Measurements from ENCODE around the gene PREPL. TPM values are rescaled to one million over a fixed set of nuclear protein-coding genes. Genes with fewer than 3 reads are reported as not detected.

The PREPL gene
- total RNA-seq, 2 experiments from 2014 or later = 27.8 to 29.6 TPM

DNA sequence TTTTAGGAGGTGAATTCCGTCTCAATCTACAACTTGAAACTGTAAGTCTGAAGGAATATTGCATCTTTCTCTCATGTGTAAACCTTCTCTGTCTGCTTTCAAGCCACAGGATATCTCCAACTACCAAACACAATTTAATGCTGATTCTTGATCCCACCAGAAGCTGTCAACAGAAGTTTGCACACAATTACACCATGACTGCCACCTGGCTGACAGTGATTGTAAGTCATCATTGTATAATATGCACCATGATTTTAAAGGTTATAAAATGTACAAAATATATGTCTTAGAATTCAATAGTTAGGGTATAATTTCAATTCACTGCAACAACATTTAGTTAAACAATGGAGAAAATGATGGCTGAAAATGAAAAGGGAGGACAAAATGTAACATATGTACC lies 18.4 kb downstream of the PREPL start:
- intact Hi-C loops (cut with micrococcal nuclease) = loop anchor here (1.0 to 2.0 kb wide), 3 partner anchors 99 to 298 kb away; no protein-coding TSS in a partner anchor
- CTCF ChIA-PET = interaction anchor here (1.0 to 2.0 kb wide), 4 partner anchors 100 to 299 kb away, joined by 7 to 10 read pairs (median 8); no protein-coding TSS in a partner anchor

DNA sequence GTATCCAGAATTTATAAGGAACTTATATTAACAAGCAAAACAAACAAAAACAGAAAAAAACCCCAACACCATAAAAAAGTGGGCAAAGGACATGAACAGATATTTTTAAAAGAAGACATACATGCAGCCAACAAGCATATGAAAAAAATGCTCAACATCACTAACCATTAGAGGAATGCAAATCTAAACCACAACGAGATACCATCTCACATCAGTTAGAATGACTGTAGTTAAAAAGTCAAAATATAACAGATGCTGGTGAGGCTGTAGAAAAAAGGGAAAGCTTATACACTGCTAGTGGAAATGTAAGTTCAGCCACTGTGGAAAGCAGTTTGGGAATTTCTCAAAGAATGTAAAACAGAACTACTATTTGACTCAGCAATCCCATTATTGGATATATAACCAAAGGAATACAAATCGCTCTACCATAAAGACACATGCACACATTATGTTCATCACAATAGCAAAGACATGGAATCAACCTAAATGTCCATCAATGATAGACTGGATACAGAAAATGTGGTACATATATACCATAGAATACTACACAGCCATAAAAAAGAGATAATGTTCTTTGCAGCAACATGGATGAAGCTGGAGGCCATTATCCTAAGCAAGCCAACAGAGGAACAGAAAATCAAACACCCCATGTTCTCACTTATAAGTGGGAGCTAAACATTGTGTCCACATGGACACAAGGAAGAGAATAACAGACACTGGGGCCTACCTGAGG lies 25.3 kb downstream of the PREPL start:
- H3K9me3 Mint-ChIP-seq = no peaks in the 10 kb centered on the region
- no peak overlapping the region for H3K4me3 Mint-ChIP-seq
- CTCF ChIA-PET = no interaction called here
- no peak for DNase-seq
- intact Hi-C loops (cut with micrococcal nuclease) = no loop called here
- no peak overlapping the region for H3K27ac Mint-ChIP-seq
- peaks cover 6% of the 10 kb centered on the region for H3K4me1 Mint-ChIP-seq (ENCODE audit: low read depth)
- no peaks in the 10 kb centered on the region for H3K27me3 Mint-ChIP-seq (ENCODE audit: low read depth)
- peaks cover 45% of the 10 kb centered on the region for H3K36me3 Mint-ChIP-seq (ENCODE audit: low read depth)

More for the DNA sequence above, 18.4 kb downstream of the PREPL start:
- Mint-ChIP-seq H3K4me1 (ENCODE audit: low read depth) (no peaks in the 10 kb centered on the region), H3K27ac (no peak overlapping the region), H3K4me3 (no peak overlapping the region), H3K27me3 (ENCODE audit: low read depth) (no peaks in the 10 kb centered on the region), H3K9me3 (no peaks in the 10 kb centered on the region), H3K36me3 (ENCODE audit: low read depth) (peaks cover 28% of the 10 kb centered on the region)
- DNase-seq = peak; percentile 30

DNA sequence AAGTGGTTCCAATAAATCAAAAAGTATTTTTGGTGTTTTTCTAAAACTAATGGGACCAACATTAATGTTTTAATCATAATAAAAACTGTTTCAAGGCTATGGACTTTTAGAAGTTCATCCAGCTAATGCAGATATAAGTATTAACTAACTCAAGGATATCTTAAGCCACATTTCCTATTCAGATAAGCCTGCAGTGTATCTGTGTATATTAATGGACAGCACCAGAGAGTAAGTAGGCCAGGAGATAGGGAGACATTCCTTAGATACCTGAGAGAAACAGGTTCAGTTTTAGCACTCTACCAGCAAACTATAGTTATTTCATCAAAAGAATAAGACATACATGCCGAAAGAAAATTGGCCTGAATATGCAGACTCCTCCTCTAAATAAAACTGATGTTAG lies 27.3 kb downstream of the PREPL start:
- no peak for DNase-seq
- CTCF ChIA-PET = interaction anchor here (0.7 kb wide), 1 partner anchor 249 kb away, joined by 6 read pairs; no protein-coding TSS in a partner anchor
- H3K36me3 Mint-ChIP-seq (ENCODE audit: low read depth) = peaks cover 45% of the 10 kb centered on the region
- H3K27me3 Mint-ChIP-seq (ENCODE audit: low read depth) = no peaks in the 10 kb centered on the region
- H3K4me3 Mint-ChIP-seq = no peak overlapping the region
- H3K27ac Mint-ChIP-seq = no peak overlapping the region
- intact Hi-C loops (cut with micrococcal nuclease) = no loop called here
- H3K4me1 Mint-ChIP-seq (ENCODE audit: low read depth) = peaks cover 14% of the 10 kb centered on the region
- H3K9me3 Mint-ChIP-seq = no peaks in the 10 kb centered on the region

DNA sequence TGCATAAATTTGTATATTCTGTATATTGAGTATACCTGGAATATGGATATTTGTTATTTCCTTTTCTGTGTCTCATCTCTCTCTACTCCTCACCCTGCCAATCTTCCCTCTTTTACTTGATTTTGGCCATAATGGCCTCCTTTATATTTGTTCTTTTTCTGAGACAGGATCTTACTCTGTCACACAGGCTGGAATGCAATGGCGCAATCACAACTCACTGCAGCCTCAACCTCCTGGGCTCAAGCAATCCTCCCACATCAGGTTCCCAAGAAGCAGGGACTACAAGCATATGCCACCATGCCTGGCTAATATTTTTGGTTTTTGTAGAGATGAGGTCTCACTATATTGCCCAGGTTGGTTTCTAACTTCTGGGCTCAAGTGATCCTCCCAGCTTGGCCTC lies 30.5 kb downstream of the PREPL start:
- Mint-ChIP-seq H3K4me1 (ENCODE audit: low read depth) (peaks cover 10% of the 10 kb centered on the region), H3K27me3 (ENCODE audit: low read depth) (no peaks in the 10 kb centered on the region), H3K36me3 (ENCODE audit: low read depth) (peaks cover 28% of the 10 kb centered on the region), H3K9me3 (no peaks in the 10 kb centered on the region), H3K27ac (no peak overlapping the region), H3K4me3 (no peak overlapping the region)
- CTCF ChIA-PET = no interaction called here
- intact Hi-C loops (cut with micrococcal nuclease) = no loop called here
- no peak for DNase-seq

DNA sequence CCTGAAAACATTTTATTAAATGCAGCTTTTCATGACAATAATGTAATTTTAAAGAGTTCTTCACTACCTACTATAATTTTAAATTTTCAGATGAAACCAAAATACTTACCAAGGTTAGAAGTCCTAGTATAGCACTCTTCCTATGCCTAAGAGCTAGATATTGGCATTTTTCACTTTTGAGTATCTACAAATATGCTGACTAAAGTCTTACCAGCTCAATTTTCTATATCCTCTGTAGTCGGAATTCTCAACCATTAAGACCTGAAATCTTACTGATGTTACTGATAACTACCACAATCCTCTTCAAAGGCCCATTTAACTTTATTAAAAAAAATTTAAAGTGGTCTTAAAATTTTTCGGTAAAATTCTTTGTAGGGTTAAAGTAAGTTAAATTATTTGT lies 32.0 kb downstream of the PREPL start:
- H3K36me3 Mint-ChIP-seq (ENCODE audit: low read depth) = peaks cover 28% of the 10 kb centered on the region
- no peaks in the 10 kb centered on the region for H3K9me3 Mint-ChIP-seq
- CTCF ChIA-PET = interaction anchor here (1.1 kb wide), 1 partner anchor 150 kb away, joined by 4 read pairs; no protein-coding TSS in a partner anchor
- H3K27me3 Mint-ChIP-seq (ENCODE audit: low read depth) = no peaks in the 10 kb centered on the region
- no peak for DNase-seq
- no peak overlapping the region for H3K4me3 Mint-ChIP-seq
- intact Hi-C loops (cut with micrococcal nuclease) = no loop called here
- H3K4me1 Mint-ChIP-seq (ENCODE audit: low read depth) = peaks cover 8% of the 10 kb centered on the region
- H3K27ac Mint-ChIP-seq = no peak overlapping the region

DNA sequence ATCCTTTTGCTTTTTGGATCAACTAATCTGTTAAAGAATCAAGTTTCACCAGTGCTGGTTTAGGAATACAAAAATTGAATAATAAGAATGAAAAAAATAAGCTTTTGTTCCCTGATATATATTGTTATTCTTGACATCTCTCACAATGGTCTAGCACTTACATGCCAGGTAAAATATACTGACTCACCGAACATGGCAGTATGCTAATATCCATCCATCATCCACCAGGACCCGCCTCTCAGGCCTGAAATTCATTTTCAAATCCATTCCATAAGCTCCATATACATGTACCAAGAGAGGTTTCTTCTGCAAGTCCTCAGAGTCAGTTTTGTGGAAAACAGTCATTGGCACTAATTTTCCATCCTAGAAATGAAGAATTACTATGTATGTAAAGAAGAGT lies 32.5 kb downstream of the PREPL start:
- no peaks in the 10 kb centered on the region for H3K27me3 Mint-ChIP-seq (ENCODE audit: low read depth)
- no peaks in the 10 kb centered on the region for H3K9me3 Mint-ChIP-seq
- no peak for DNase-seq
- peaks cover 8% of the 10 kb centered on the region for H3K4me1 Mint-ChIP-seq (ENCODE audit: low read depth)
- CTCF ChIA-PET = interaction anchor here (0.5 kb wide), 1 partner anchor 376 kb away, joined by 3 read pairs; no protein-coding TSS in a partner anchor
- H3K27ac Mint-ChIP-seq = no peak overlapping the region
- intact Hi-C loops (cut with micrococcal nuclease) = no loop called here
- H3K36me3 Mint-ChIP-seq (ENCODE audit: low read depth) = peaks cover 30% of the 10 kb centered on the region
- no peak overlapping the region for H3K4me3 Mint-ChIP-seq

DNA sequence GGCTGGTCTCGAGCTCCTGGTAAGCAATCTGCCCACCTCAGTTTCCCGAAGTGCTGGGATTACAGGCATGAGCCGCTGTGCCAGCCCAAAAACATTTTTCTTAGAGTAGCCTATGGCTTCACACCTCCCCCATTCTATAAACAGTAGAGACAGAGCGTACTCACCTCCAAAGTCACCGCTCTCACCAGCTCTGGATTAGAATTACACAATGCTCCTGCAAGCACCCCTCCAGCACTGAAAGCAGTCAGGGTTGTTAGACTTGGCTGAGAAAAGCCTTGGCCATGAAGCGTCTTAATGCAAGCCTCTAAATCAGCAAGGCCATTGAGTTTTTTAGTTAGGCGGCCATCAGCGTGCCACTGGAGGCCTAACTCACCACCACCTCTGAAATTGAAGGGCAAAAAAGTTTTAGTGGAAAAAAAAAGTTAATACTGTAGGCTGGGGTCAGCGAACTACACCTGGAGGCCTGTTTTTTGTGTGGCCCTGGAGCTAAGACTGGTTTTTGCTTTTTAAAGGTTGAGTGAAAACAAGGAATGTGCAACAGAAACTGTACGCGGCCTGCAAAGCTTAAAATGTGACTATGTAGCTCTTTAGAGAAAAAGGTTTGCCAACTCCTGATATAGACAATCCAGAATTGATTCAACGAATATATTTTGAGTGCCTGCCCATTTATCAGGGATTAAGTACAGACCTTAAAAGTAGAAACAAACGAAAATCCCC lies 34.6 kb downstream of the PREPL start:
- no peaks in the 10 kb centered on the region for H3K27me3 Mint-ChIP-seq (ENCODE audit: low read depth)
- peaks cover 40% of the 10 kb centered on the region for H3K36me3 Mint-ChIP-seq (ENCODE audit: low read depth)
- intact Hi-C loops (cut with micrococcal nuclease) = no loop called here
- CTCF ChIA-PET = interaction anchor here (0.7 kb wide), 1 partner anchor 287 kb away, joined by 3 read pairs; no protein-coding TSS in a partner anchor
- H3K27ac Mint-ChIP-seq = no peak overlapping the region
- H3K4me1 Mint-ChIP-seq (ENCODE audit: low read depth) = peaks cover 8% of the 10 kb centered on the region
- no peaks in the 10 kb centered on the region for H3K9me3 Mint-ChIP-seq
- no peak for DNase-seq
- H3K4me3 Mint-ChIP-seq = no peak overlapping the region

DNA sequence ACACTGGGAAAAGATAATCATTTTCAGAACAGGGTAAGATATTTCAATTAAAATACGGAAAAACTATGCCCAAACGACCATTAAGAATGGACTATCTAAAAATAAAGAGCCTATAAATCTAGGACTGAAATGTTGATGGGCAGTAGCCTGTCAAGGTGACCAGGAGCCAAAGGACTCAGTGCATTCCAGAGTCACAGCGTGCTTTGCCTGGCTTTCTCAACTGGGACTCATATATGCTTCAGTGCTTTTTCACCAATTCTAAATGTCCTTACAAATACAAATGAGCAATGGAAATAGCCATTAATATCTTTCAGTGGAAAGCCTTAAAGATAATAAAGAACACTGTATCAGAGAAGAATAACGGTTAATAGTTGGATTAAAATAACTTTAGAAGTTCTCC lies 35.4 kb downstream of the PREPL start:
- Mint-ChIP-seq H3K4me3 (no peak overlapping the region), H3K36me3 (ENCODE audit: low read depth) (peaks cover 42% of the 10 kb centered on the region), H3K9me3 (no peaks in the 10 kb centered on the region), H3K27ac (no peak overlapping the region), H3K4me1 (ENCODE audit: low read depth) (peaks cover 8% of the 10 kb centered on the region), H3K27me3 (ENCODE audit: low read depth) (no peaks in the 10 kb centered on the region)
- intact Hi-C loops (cut with micrococcal nuclease) = no loop called here
- no peak for DNase-seq
- CTCF ChIA-PET = no interaction called here

DNA sequence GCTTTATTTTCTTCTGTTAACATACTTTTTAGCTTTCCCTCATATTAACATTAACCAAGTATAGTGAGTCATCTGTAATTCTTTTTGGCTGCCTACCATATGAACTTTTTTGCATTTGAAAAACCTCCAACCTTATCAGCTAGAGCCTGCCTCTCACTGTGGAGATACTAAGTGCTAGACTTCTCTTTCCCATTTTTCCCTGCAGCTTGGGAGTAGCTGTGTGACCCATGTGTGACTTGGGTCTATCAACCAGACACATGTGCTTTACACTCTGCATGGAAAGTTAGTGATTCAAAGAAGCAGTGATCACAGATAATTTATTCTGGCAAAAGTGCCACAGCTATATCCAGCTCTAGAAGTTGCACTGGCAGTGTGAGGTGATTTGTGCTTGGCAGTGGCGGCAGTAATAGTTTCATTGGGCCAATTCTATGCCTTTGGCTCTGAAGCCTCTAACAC lies 36.3 kb downstream of the PREPL start:
- H3K4me3 Mint-ChIP-seq = no peak overlapping the region
- peaks cover 4% of the 10 kb centered on the region for H3K4me1 Mint-ChIP-seq (ENCODE audit: low read depth)
- no peaks in the 10 kb centered on the region for H3K9me3 Mint-ChIP-seq
- CTCF ChIA-PET = no interaction called here
- H3K36me3 Mint-ChIP-seq (ENCODE audit: low read depth) = peaks cover 43% of the 10 kb centered on the region
- H3K27me3 Mint-ChIP-seq (ENCODE audit: low read depth) = no peaks in the 10 kb centered on the region
- no peak overlapping the region for H3K27ac Mint-ChIP-seq
- intact Hi-C loops (cut with micrococcal nuclease) = no loop called here
- DNase-seq = no peak

DNA sequence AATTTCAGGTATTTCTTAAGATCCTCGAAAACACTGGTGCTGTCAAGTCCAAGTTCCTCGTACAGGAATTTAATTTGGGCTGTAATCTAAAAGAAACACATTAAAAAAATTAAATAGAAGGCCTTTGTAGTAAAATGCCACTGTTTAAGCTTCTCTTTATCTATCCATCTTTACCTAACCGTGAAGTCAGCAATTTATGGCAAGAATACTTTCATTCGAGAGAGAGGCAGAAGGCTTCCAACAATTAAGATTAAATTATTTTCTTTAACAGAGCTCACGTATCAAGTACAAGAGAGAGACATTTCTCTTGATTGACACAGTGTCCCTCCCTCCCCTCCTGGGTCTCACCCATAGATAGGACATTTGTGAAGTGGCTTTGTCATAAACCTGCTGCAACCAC lies 39.9 kb downstream of the PREPL start:
- Mint-ChIP-seq H3K27ac (no peak overlapping the region), H3K4me1 (ENCODE audit: low read depth) (no peaks in the 10 kb centered on the region), H3K36me3 (ENCODE audit: low read depth) (peaks cover 44% of the 10 kb centered on the region), H3K9me3 (no peaks in the 10 kb centered on the region), H3K27me3 (ENCODE audit: low read depth) (no peaks in the 10 kb centered on the region), H3K4me3 (no peak overlapping the region)
- intact Hi-C loops (cut with micrococcal nuclease) = no loop called here
- CTCF ChIA-PET = no interaction called here
- DNase-seq = no peak

DNA sequence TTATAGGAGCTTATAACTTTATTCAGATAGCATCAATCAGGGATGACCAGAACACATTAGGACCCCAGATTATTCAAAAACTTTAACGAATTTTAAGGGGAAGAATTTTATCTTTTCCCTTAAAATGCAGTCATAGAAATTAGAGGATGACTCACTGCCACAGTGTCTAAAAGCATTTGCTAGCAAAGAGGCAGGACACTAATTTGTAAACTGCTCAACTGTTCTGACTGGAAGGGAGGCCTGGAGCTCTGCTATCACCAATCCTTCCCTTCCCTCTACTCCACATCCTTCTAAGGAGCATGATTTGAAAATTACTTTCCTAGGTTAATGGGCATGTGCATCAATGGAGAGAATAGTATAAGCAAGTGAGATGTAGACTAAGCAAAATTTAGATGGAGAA lies 40.5 kb downstream of the PREPL start:
- CTCF ChIA-PET = no interaction called here
- Mint-ChIP-seq H3K27ac (no peak overlapping the region), H3K36me3 (ENCODE audit: low read depth) (peaks cover 50% of the 10 kb centered on the region), H3K9me3 (no peaks in the 10 kb centered on the region), H3K4me1 (ENCODE audit: low read depth) (no peaks in the 10 kb centered on the region), H3K4me3 (no peak overlapping the region), H3K27me3 (ENCODE audit: low read depth) (no peaks in the 10 kb centered on the region)
- no peak for DNase-seq
- intact Hi-C loops (cut with micrococcal nuclease) = no loop called here

DNA sequence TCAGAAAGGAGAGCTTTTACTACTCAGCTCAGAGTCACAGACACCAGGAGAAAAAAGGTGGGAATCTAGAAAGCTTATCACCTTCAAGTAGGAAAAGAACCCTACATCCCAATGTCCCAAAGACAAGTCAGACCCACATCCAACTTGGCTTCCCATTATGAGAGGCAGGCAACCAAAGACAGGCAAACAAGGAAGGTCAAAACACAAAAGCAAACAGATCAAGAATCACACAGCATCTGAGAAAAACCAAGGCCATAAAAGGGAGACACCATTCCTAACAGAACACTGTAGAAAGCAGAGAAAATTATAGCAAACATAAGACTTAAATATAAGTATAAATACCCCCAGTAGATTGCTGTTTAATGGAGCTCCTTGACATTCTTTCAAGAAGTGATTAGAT lies 45.3 kb downstream of the PREPL start:
- DNase-seq = no peak
- Mint-ChIP-seq H3K27me3 (ENCODE audit: low read depth) (no peaks in the 10 kb centered on the region), H3K9me3 (peaks cover 24% of the 10 kb centered on the region), H3K36me3 (ENCODE audit: low read depth) (peaks cover 68% of the 10 kb centered on the region), H3K4me3 (no peak overlapping the region), H3K27ac (no peak overlapping the region), H3K4me1 (ENCODE audit: low read depth) (no peaks in the 10 kb centered on the region)
- CTCF ChIA-PET = interaction anchor here (0.7 kb wide), 1 partner anchor 272 kb away, joined by 4 read pairs; no protein-coding TSS in a partner anchor
- intact Hi-C loops (cut with micrococcal nuclease) = no loop called here

Measured in activated naive CD4-positive, alpha-beta T cell treated with anti-CD3 and anti-CD28 coated beads for 36 hours (primary cell).